ENCODE data around the gene ESRRG. TPM values are rescaled to one million over a fixed set of nuclear protein-coding genes. Genes with fewer than 3 reads are reported as not detected.

The ESRRG gene
- total RNA-seq, 1 experiment from 2014 or later: 0.44 TPM

DNA sequence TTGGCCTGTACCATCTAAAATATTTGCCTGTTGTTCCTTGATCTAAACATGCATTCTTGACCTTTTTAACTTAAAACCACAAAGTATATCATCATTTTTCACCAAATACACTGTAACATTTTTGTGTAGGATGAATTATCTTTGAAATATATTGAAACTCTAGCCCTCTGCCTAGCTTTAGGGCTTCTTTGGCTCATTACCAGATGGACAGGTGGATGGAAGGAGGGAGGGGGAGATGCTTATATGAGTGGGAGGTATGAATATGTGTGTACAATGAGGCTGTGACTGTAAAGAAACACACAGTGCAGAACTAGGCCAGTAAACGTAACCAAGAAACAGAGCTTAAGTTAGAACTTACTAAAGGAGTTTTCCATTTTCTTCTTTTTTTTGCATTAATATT is 118.5 kb downstream of the ESRRG start:
- Histone ChIP-seq H4K20me1 (ENCODE audit: control insufficient read depth, insufficient read depth, insufficient read length) (no peaks in the 10 kb centered on the region), H3K14ac (ENCODE audit: insufficient read depth, low read length) (no peak overlapping the region), H3K79me2 (ENCODE audit: insufficient read depth, low read length) (no peaks in the 10 kb centered on the region), H3K23ac (ENCODE audit: insufficient read length, low read depth, low read length) (no peak overlapping the region), H3K18ac (ENCODE audit: insufficient read length, low read depth, low read length) (no peak overlapping the region), H3K79me1 (ENCODE audit: insufficient read depth, low read depth, low read length, poor library complexity, severe bottlenecking) (no peaks in the 10 kb centered on the region), H3K27ac (ENCODE audit: insufficient read length, low read depth, low read length) (no peak overlapping the region), H3T11ph (ENCODE audit: low read length) (no peak overlapping the region), H2AFZ (ENCODE audit: low read length) (no peak overlapping the region), H2BK20ac (ENCODE audit: low read depth, low read length, poor library complexity, severe bottlenecking) (no peak overlapping the region), H2BK120ac (ENCODE audit: low read depth, low read length, poor library complexity, severe bottlenecking) (no peak overlapping the region), H2BK12ac (ENCODE audit: insufficient read length, low read depth, low read length) (no peak overlapping the region), H2BK5ac (ENCODE audit: insufficient read length, low read length) (no peak overlapping the region), H4K91ac (ENCODE audit: insufficient read length, low read depth, low read length) (no peak overlapping the region), H3K4me2 (ENCODE audit: insufficient read depth, insufficient read length, low read length) (no peak overlapping the region), H3K4me1 (ENCODE audit: insufficient read depth, low read length) (no peaks in the 10 kb centered on the region), H3K23me2 (ENCODE audit: insufficient read length, low read depth, low read length, poor library complexity, severe bottlenecking) (peaks cover 4% of the 10 kb centered on the region), H3K9me3 (ENCODE audit: control insufficient read depth, low read depth, low read length) (no peaks in the 10 kb centered on the region), H3K9ac (ENCODE audit: extremely low read depth, insufficient read length, low read length) (no peak overlapping the region), H4K8ac (replicated peaks; ENCODE audit: insufficient read length, low read depth, low read length) (no peak overlapping the region), H3K27me3 (ENCODE audit: insufficient read depth, low read length) (no peaks in the 10 kb centered on the region), H3K4ac (ENCODE audit: low read depth, low read length) (no peak overlapping the region), H2BK15ac (ENCODE audit: low read depth, low read length) (no peak overlapping the region), H2AK5ac (ENCODE audit: insufficient read length, low read length) (no peak overlapping the region), H3K56ac (ENCODE audit: insufficient read length, low read depth, low read length) (no peak overlapping the region), H4K5ac (ENCODE audit: insufficient read length, low read depth, low read length) (no peak overlapping the region)
- Mint-ChIP-seq H3K9me3 (no peaks in the 10 kb centered on the region), H3K27me3 (ENCODE audit: low read depth) (peaks cover 19% of the 10 kb centered on the region), H3K4me1 (peaks cover 14 to 18% of the 10 kb centered on the region in 2 experiments), H3K36me3 (ENCODE audit: insufficient read depth in 1 of 3, low read depth in 3 of 3) (no peaks in the 10 kb centered on the region), H3K27ac (no peak overlapping the region), H3K4me3 (no peak overlapping the region)
- TF ChIP-seq, protein P1, sequence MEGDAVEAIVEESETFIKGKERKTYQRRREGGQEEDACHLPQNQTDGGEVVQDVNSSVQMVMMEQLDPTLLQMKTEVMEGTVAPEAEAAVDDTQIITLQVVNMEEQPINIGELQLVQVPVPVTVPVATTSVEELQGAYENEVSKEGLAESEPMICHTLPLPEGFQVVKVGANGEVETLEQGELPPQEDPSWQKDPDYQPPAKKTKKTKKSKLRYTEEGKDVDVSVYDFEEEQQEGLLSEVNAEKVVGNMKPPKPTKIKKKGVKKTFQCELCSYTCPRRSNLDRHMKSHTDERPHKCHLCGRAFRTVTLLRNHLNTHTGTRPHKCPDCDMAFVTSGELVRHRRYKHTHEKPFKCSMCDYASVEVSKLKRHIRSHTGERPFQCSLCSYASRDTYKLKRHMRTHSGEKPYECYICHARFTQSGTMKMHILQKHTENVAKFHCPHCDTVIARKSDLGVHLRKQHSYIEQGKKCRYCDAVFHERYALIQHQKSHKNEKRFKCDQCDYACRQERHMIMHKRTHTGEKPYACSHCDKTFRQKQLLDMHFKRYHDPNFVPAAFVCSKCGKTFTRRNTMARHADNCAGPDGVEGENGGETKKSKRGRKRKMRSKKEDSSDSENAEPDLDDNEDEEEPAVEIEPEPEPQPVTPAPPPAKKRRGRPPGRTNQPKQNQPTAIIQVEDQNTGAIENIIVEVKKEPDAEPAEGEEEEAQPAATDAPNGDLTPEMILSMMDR (conservative IDR thresholded peaks at IDR 0.05): no peak
- WGBS (ENCODE audit: extremely low coverage, insufficient read length, low lambda C conversion rate): no CpG with 5 or more reads among the region's 1 CpG
- DNase-seq: no peak

Measured in H9 (cell line).